Measurements from ENCODE around the gene DUSP10.

DUSP10 gene

DNA sequence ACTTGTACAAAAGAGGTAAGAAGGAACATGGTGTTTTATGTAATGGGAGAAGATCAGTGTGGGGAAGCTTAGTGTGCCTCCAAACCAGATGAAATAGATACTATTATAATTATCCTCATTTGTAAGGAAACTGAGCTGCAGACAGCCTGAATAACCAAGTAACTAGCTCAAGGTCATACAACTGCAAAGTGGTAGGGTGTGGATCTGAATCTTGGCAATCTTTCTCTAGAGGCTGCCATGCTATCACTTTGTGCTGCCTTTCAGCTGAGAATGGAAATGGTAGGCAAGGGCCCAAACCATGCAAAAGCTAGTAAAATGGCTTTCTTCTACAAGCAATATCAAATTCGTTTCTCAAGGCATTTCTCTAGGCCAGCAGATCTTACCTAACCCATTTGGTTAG lies 51.0 kb downstream of the DUSP10 start:
- no peak for DNase-seq

DNA sequence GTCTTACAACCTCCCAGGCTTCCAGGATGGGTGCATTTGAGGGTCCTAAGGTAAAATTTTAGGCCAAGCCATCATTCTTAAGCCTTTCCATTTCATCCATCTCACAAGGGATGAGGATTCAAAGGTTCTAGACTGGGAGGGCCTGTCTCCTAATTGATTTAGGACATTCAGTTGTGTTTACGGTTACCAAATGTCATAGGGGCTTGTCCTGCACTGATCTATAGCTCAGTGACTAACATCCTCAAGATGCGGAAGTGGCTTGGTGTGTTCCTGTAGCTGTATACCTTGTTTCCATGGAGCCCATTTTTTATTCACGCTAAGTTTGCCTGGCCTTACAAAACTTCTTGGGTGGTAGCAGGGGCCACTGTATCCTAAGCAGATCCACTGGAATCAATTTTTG lies 52.8 kb downstream of the DUSP10 start:
- DNase-seq, result no peak

DNA sequence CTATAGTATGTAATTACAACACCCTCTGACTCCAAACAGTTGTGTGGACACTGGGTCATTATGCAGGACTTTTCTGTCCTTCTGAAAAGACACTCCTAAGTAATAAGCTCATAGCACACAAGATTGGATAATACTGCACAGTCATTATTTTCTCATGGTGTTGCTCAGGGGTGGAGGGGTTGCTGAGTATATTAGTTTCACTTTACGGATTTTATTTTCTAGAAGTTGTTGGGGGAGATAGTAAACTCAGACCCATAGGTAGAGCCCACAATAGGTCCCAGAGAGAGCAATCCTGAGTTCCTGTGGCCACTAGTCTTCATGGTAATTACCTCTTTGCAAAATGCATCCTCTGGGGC lies 53.4 kb downstream of the DUSP10 start:
- no peak for DNase-seq

DNA sequence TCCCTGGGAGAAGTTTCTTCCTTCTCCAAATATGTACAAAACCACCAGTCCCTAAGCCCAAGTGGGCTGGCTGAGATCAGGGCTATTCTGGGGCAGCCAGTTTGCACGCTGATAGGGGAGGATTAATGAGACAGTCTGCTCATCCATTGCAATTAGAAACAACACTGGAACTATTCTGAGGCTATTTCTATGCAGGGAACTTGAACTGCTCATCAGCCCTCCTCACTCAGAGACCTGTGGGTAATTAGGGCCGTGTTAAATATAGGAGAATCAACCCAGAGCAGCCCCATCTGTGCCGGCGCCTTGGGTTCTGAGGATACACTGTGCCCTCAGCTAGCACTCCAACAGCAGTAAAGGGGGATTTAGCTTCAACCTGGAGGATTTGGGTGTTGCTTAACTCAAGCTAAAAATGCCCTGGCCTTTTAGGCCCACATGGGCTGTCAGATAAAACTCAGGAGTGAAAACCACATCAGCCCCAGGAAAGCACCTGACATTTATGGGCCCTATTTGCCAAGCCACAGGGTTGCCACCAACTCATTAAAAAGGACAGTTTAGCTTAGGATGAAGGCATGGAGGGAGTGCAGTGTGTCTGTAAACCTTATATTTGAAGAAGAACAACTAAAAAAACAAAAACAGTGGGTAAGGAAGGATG lies 53.9 kb downstream of the DUSP10 start:
- peak; percentile 35 for DNase-seq

DNA sequence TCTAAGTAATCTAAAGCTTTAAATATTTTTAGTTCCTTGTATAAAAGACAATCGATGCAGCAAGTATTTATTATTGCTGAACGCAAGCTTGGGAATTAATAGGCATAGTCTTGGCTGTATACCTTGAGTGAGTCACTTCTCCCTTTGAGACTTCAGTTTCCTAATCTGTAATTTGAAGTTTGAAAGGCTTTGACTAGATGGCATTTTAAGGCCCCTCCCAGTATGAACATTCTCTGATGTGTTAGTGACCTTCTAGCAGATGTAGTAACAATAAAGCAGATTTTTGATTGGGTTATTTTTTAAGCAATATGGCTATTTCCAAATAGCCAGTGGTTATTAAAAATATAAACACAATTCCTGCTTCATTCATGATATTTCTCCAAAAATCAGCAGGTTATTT lies 58.2 kb downstream of the DUSP10 start:
- DNase-seq, result no peak

DNA sequence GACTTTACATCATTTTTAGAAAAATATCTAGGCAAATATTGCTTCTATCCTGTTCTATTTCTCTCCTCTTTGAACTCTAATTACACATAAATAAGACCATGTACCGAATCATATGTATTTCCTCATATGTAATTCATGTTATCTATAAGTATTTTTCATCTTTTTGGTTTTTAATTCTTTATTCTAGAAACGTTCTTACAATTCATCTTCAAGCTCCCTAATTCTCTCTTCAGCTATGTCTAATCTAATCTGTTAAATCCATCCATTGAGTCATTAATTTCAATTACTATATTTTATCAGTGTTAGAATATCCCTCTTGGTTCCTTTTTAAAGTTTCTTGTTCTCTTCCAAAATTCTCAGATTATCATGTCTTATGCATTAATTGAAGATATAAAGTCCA lies 61.8 kb downstream of the DUSP10 start:
- DNase-seq, result no peak

DNA sequence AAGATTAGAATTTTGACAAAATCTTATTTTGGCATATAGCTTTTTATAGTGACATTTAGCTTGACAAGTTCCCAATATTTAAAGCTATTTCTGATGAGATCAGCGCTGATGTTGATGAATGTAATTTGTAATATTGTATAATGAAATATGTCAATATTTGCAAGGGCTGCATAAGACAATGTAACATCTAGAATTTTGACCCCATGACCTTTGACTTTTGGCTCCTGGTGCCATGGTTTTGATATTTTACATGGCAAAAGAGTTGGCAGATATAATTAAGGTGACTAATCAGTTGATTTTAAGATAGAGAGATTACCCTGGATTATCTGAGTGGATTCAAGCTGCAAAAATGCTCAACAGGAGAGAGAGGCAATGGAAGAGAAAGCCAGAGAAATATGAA lies 63.9 kb downstream of the DUSP10 start:
- no peak for DNase-seq

DNA sequence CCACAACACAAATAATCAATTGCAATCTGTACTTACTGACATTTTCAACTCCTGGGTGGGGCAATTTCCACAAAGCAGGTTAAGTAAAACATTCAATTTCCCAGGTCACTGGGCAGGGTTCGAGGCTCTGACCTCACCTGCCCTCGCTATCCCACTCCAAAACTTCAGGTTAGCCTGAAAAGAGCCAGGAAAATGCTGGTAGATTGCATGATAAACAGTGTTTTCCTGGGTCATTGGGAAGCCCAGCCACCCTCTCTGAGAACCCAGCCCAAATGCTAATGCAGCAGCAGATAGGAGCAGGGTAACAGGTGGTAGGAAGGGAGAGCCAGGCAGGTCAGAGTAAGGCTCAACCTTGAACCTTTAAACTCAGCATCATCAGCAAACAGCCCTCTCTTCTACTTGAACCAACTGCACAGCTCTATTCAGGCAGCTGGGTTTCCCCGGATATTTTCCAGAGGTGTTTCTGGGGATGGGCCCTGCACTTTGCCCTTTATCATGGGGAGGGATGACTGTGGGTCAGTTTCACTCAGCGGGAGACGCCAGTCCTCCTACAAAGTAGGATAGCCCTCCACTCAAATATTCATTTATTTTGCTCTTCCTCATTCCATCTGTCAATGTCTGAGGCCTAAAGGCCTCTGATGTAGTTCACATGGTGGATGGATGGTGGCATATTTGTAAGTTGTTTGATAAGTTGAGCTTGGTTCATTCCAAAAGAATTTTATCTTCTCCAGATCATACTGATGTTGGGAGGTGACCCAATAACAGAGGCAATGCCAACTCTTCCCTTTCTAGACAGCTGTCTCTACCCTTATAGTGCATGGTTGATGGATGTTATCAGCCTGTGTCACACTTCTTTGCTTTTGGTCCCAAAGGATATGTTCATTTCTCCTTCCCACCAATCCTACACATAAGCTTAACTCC lies 65.7 kb downstream of the DUSP10 start:
- no peak for DNase-seq

DNA sequence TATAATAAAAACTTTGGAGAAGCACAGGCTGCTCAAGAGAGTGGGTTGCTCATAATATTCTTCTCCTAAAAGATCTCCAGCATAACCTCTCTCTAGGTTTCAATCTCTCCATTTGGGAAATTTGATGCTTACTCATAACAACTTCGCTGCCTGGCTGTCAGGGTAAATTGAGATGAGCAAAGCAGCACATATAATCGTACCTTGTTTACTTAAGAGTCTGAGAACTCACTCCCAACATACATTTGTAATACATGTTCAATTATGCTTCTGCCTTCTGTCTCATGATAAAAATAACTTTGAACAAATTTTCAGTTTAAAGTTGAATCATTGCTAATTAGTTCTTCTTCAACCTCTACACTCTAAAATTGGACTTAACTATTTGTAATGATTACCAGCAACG lies 68.9 kb downstream of the DUSP10 start:
- no peak for DNase-seq

DNA sequence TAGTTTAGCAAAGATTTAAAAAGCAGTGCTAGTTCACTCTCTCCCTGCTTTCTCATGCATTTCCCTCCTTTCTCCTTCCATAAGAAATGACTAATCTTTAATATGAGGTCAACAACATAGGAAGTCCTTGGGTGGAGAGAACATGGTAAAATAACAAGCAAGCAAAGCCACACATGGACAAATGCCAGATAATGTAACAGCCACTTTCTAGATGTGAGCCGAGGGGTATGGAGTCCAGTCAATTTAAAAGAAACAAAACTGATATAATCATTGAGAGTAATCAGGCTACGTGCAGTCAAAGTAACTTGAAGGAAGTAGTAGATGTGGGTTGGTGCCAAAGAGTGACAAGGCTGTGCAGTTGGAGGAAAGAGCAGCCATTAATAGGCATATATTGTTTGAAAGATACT lies 69.6 kb downstream of the DUSP10 start:
- DNase-seq, result peak; percentile 65

DNA sequence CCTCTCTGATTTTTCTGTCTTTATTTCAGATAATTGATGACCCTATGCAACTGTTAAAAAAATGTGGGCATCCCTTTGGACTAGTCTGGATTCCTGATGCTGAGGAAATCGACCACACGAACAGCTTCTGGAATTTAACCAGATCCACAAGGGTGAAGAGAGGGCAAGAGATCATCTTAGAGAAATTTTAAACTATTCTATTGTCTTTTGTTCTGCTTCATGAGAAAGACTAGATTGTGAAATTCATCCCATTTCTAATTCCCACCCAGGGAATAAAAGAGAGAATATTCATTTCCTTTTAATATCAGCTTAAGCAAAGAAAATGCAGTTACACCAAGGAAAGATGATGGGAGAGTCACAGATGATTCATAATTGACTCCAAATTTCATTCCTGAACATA lies 71.8 kb downstream of the DUSP10 start:
- no peak for DNase-seq

DNA sequence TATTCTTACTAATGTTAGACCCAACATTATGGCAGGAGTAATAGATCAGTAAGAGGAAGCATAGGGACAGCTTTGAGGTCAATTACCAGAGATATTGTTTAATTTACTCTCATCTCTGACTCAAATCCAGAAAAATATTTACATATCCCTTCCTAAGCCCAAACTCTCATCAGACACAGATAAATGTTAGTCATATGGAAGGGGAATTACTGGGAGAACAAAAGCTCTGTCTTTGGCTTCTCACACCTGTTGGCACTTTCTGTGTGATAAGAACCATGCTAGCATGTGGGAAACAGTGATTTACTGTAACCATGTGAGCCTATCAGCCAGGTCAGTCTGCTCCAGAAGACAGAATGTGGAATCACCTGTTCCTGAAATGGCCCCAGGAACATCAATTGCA lies 72.4 kb downstream of the DUSP10 start:
- DNase-seq, result no peak

DNA sequence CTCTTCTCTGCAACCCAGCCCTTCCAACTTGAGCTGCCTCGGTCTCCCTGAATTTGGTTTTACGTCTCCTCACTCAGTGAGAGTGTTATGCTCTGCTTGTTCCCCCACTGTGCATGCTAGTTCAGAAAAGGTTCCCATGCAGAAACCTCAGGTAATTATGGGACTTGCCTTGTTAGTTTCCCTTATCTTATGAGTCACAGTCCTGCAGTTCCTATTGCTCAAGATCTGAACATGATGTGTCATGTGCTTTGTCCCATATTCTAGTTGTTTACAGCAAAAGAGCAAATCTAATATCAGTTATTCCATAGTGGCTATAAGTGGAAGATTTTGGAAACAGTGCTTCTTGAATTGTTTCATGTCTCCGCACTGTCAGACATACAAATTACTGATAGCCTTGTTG lies 74.4 kb downstream of the DUSP10 start:
- peak; percentile 14 for DNase-seq

DNA sequence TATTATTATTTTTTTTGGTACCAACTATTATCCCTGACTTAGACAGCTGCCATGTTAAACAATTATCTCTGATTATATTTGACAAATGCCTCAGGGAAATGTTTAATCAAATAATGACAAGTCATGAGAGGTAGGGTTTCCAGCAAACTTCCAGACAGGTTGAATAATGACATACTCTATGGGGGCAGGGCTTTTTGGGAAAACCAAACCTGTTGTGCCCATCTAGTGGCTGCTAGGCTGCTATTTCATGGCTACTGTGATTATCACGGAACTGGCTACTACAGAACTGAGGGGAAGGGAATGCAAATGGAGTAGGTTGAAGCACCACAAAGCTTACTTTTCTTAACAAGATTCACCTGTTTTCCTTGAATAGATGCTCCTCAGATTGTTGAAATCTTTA lies 77.6 kb downstream of the DUSP10 start:
- no peak for DNase-seq

DNA sequence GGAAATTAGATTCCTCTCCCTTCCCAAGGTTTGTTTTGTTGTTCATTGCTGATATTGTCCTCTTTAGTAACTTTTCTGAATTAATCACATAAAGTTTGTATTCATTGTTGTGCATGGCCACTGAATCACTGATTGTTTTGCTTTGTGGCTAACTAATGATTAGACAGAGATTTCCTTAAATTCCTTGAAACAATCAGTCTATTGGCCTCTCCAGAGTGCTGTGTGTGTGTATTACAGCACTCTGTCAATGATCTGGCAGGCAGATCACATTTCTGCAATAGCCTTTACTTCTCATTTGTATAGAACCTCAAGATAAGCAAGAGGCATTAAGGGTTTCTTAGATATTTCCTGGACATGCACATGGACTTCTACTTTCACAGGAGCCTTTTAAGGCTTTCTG lies 78.6 kb downstream of the DUSP10 start:
- DNase-seq, result no peak

DNA sequence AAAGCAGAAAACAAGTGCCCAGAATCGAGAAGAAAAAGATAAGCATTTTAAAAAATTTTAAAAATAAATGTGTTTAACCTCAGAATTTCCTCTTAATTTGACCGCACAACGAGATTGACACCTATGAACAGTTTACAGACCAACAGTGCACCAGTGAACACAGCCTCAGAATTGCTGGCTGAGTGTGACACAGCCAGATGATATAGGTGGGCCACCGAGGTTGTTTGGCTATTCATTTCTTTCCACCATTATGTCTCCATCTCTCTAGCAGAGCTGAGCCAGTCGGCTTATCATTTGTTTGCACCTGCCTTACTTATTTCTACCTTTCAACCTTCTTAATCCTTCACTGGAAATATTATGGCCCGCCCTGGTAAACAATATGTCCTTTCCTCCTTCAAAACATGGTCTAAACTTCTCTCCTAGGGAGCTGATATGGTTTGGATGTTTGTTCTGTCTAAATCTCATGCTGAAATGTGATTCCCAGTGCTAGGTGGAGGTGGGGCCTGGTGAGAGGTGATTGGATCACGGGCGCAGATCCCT lies 86.1 kb downstream of the DUSP10 start:
- DNase-seq, result no peak
